Transverse colon (tissue), 3 donors: ENCODE data around the gene SLC8A3.

ENCODE experiments used
- POLR2A ChIP-seq: fragments of 450-650 bp; IDR thresholded peaks from one replicate; pipeline ENCODE4 v1.6.1; 2016; ENCODE audit warnings: antibody characterized with exemption, mild to moderate bottlenecking, moderate library complexity
- TF ChIP-seq, protein P1 (sequence below), 5 experiments: fragments of 200-600 bp in 3 of 5; fragments of 450-650 bp in 2 of 5; sonication (generic) in 3 of 5; IDR thresholded peaks; 1 replicate in 2 of 5; 2 replicates in 3 of 5; pipeline ENCODE4 v1.5.1; 2016 to 2017; ENCODE audit warnings: antibody characterized with exemption in 5 of 5, inconsistent platforms in 3 of 5, mild to moderate bottlenecking in 2 of 5, moderate library complexity in 1 of 5

DNA sequence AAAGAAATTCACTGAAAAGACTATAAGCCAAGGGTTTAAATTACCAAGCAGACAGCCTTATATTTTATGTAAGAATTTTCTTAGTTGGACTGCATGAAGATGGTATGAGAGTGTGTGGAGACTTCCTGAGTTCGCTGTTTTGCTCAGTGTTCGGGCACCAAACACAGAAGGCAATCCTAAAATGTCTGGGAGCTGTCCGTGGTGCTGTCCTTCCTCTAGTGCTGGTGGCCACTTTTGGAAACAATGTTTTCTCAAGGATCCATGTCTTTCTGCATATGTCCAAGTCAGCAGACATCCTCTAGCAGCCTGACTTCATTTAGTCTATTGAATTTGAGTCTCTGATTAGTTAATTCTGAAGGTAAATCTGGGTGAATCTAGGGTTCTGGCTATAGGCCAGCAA lies 135.8 kb downstream of the SLC8A3 start:
- TF ChIP-seq POLR2A = no peak
- TF ChIP-seq, protein P1, sequence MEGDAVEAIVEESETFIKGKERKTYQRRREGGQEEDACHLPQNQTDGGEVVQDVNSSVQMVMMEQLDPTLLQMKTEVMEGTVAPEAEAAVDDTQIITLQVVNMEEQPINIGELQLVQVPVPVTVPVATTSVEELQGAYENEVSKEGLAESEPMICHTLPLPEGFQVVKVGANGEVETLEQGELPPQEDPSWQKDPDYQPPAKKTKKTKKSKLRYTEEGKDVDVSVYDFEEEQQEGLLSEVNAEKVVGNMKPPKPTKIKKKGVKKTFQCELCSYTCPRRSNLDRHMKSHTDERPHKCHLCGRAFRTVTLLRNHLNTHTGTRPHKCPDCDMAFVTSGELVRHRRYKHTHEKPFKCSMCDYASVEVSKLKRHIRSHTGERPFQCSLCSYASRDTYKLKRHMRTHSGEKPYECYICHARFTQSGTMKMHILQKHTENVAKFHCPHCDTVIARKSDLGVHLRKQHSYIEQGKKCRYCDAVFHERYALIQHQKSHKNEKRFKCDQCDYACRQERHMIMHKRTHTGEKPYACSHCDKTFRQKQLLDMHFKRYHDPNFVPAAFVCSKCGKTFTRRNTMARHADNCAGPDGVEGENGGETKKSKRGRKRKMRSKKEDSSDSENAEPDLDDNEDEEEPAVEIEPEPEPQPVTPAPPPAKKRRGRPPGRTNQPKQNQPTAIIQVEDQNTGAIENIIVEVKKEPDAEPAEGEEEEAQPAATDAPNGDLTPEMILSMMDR (IDR thresholded peaks at IDR 0.05) = no peak
